HCT116 (cell line): ENCODE results near the gene PTGR1. TPM values are rescaled to one million over a fixed set of nuclear protein-coding genes. Genes with fewer than 3 reads are reported as not detected.

ENCODE experiments used
- ATAC-seq: fragments of 200-7000 bp; cut with Tn5 transposase; 2 replicates; pipeline ENCODE4 v1.9.1; 2020; ENCODE audit warnings: mild to moderate bottlenecking, moderate library complexity
- BruUV-seq: library from RNA; stranded (reverse); fragments of 400-500 nt; replicated peaks from 2 replicates; lab custom pipeline; 2021; lab: Mats Ljungman, UMichigan
- CTCF ChIA-PET: fragments of 300-600 bp; sonication (Branson Sonifier 250); formaldehyde crosslinking; loops from one replicate; lab custom pipeline; 2021; ENCODE audit warnings: antibody characterized with exemption; lab: Charles Lee
- POLR2A ChIA-PET: fragments of 300-600, 350-600 bp; sonication (Branson Sonifier 250); formaldehyde crosslinking; loops from one replicate; lab custom pipeline; 2021; ENCODE audit warnings: antibody characterized with exemption; lab: Charles Lee
- RAD21 ChIA-PET, 2 experiments: fragments of 300-600 bp; sonication (Branson Sonifier 250); formaldehyde crosslinking; loops; one replicate each; lab custom pipeline; 2023; ENCODE audit warnings: low total read pairs in 2 of 2; ENCODE audit not compliant: uncharacterized antibody in 2 of 2, unreplicated experiment in 2 of 2, low non-redundant PET in 1 of 2; lab: Charles Lee
- DNase-seq: peaks from one replicate; pipeline ENCODE4 v3.0.0-alpha.2; 2010; ENCODE audit warnings: low read depth, low spot score
- H2AFZ ChIP-seq: fragments of 200-600 bp; shearing (Covaris generic), sonication (generic); 2 replicates; pipeline ENCODE4 v1.6.1; 2017; ENCODE audit warnings: low read depth, mixed run types, mixed read lengths, antibody characterized with exemption, low read length; ENCODE audit not compliant: poor library complexity, severe bottlenecking
- H3K27ac ChIP-seq: 2 replicates; pipeline ENCODE4 v1.5.1; 2012; ENCODE audit warnings: low read depth, low read length
- H3K27me3 ChIP-seq: fragments of 200-600 bp; sonication (generic); 2 replicates; pipeline ENCODE4 v1.6.1; 2016; ENCODE audit warnings: mixed run types, low read length, mixed read lengths; ENCODE audit not compliant: insufficient read depth
- H3K36me3 ChIP-seq, 2 experiments: fragments of 200-500 bp in 1 of 2; fragments of 200-600 bp in 1 of 2; sonication (Bioruptor generic) in 1 of 2; sonication (generic) in 1 of 2; 2 replicates each; pipeline versions ENCODE4 v1.5.1 to v1.6.1; 2014 to 2016; ENCODE audit warnings: low read length in 2 of 2, inconsistent platforms in 1 of 2, mixed read lengths in 1 of 2, mixed run types in 1 of 2; ENCODE audit not compliant: insufficient read depth in 2 of 2, control insufficient read depth in 1 of 2
- H3K4me1 ChIP-seq, 2 experiments: fragments of 200-600 bp in 1 of 2; sonication (generic) in 1 of 2; 2 replicates each; pipeline versions ENCODE4 v1.5.1 to v1.6.1; 2012 to 2017; ENCODE audit warnings: low read length in 2 of 2, inconsistent platforms in 1 of 2, mild to moderate bottlenecking in 1 of 2, mixed read lengths in 1 of 2, mixed run types in 1 of 2, moderate library complexity in 1 of 2; ENCODE audit not compliant: insufficient read depth in 2 of 2, control insufficient read depth in 1 of 2
- H3K4me2 ChIP-seq: fragments of 200-600 bp; sonication (generic); 2 replicates; pipeline ENCODE4 v1.6.1; 2017; ENCODE audit warnings: mixed run types, low read length, mixed read lengths
- H3K4me3 ChIP-seq, 2 experiments: fragments of 200-600 bp in 1 of 2; sonication (generic) in 1 of 2; replicated peaks in 1 of 2; 2 replicates each; pipeline ENCODE4 v1.5.1; 2011 to 2016; ENCODE audit warnings: low read length in 2 of 2, control low read depth in 1 of 2, low read depth in 1 of 2, mild to moderate bottlenecking in 1 of 2, mixed read lengths in 1 of 2, mixed run types in 1 of 2
- H3K79me2 ChIP-seq: fragments of 200-600 bp; sonication (generic); 2 replicates; pipeline ENCODE4 v1.6.1; 2017; ENCODE audit warnings: mild to moderate bottlenecking, mixed run types, low read length, moderate library complexity, mixed read lengths; ENCODE audit not compliant: insufficient read depth
- H3K9ac ChIP-seq: fragments of 200-600 bp; sonication (generic); 2 replicates; pipeline ENCODE4 v1.6.1; 2016; ENCODE audit warnings: low read length, mixed read lengths
- H3K9me2 ChIP-seq: fragments of 200-600 bp; sonication (generic), shearing (Covaris generic); 2 replicates; pipeline ENCODE4 v1.6.1; 2017; ENCODE audit warnings: mixed run types, mild to moderate bottlenecking, moderate library complexity; ENCODE audit not compliant: insufficient read depth
- H3K9me3 ChIP-seq, 2 experiments: fragments of 200-500 bp in 1 of 2; fragments of 200-600 bp in 1 of 2; sonication (Bioruptor generic) in 1 of 2; sonication (generic) in 1 of 2; 2 replicates each; pipeline ENCODE4 v1.6.1; 2014 to 2017; ENCODE audit warnings: low read length in 2 of 2, mixed read lengths in 2 of 2, inconsistent platforms in 1 of 2, low read depth in 1 of 2, mild to moderate bottlenecking in 1 of 2, mixed run types in 1 of 2, moderate library complexity in 1 of 2; ENCODE audit not compliant: control insufficient read depth in 1 of 2, insufficient read depth in 1 of 2
- H4K20me1 ChIP-seq: fragments of 200-600 bp; sonication (generic), shearing (Covaris generic); 2 replicates; pipeline ENCODE4 v1.6.1; 2017; ENCODE audit warnings: mixed run types, mild to moderate bottlenecking, moderate library complexity; ENCODE audit not compliant: insufficient read depth
- CBX3 ChIP-seq: IDR thresholded peaks from 2 replicates; pipeline ENCODE4 v1.6.1; 2012; ENCODE audit warnings: low read depth
- CEBPB ChIP-seq: IDR thresholded peaks from 2 replicates; pipeline ENCODE4 v1.6.1; 2012; ENCODE audit warnings: low read depth
- EGR1 ChIP-seq: IDR thresholded peaks from 2 replicates; pipeline ENCODE4 v1.6.1; 2012; ENCODE audit warnings: low read depth
- ELF1 ChIP-seq: IDR thresholded peaks from 2 replicates; pipeline ENCODE4 v1.6.1; 2012; ENCODE audit warnings: low read depth, borderline replicate concordance
- EZH2 ChIP-seq: fragments of 200-600 bp; sonication (generic); IDR thresholded peaks from 2 replicates; pipeline ENCODE4 v1.6.1; 2017; ENCODE audit warnings: antibody characterized with exemption, mixed run types
- FOSL1 ChIP-seq: IDR thresholded peaks from 2 replicates; pipeline ENCODE4 v1.6.1; 2012; ENCODE audit warnings: low read depth
- JUND ChIP-seq: IDR thresholded peaks from 2 replicates; pipeline ENCODE4 v1.6.1; 2012
- MAX ChIP-seq: IDR thresholded peaks from 2 replicates; pipeline ENCODE4 v1.6.1; 2012
- POLR2A ChIP-seq: IDR thresholded peaks from 2 replicates; pipeline ENCODE4 v1.7.0; 2011; ENCODE audit warnings: borderline replicate concordance; ENCODE audit not compliant: insufficient read depth, insufficient read length; ENCODE audit errors: extremely low read depth
- RAD21 ChIP-seq: IDR thresholded peaks from 2 replicates; pipeline ENCODE4 v1.6.1; 2012; ENCODE audit warnings: low read depth, mild to moderate bottlenecking
- SP1 ChIP-seq: IDR thresholded peaks from 2 replicates; pipeline ENCODE4 v1.6.1; 2012; ENCODE audit warnings: low read depth
- SRF ChIP-seq: IDR thresholded peaks from 2 replicates; pipeline ENCODE4 v1.6.1; 2012; ENCODE audit warnings: low read depth
- TCF7L2 ChIP-seq: IDR thresholded peaks from 2 replicates; pipeline ENCODE4 v1.7.0; 2011; ENCODE audit warnings: borderline replicate concordance, inconsistent platforms; ENCODE audit not compliant: insufficient read depth, insufficient read length; ENCODE audit errors: extremely low read depth
- YY1 ChIP-seq: IDR thresholded peaks from 2 replicates; pipeline ENCODE4 v1.6.1; 2011; ENCODE audit warnings: low read length, low read depth, moderate library complexity, mild to moderate bottlenecking; ENCODE audit not compliant: insufficient replicate concordance; ENCODE audit errors: extremely low read depth
- ZBTB33 ChIP-seq: IDR thresholded peaks from 2 replicates; pipeline ENCODE4 v1.6.1; 2011; ENCODE audit warnings: mild to moderate bottlenecking, low read length, moderate library complexity; ENCODE audit not compliant: insufficient replicate concordance; ENCODE audit errors: extremely low read depth
- ZFX ChIP-seq: fragments of 450-650 bp; IDR thresholded peaks from 2 replicates; pipeline ENCODE4 v1.6.1; 2017
- intact Hi-C: fragments of 100-400 bp; cut with micrococcal nuclease; formaldehyde crosslinking; loops from 2 replicates; pipeline ENCODE4 v1.10.0; 2022
- total RNA-seq: library from RNA; stranded (reverse); gene quantifications from one replicate; pipeline ENCODE4 v1.2.1, GENCODE V29; 2021; ENCODE audit not compliant: unreplicated experiment
- TF ChIP-seq, protein P1 (sequence below): IDR thresholded peaks from 2 replicates; pipeline ENCODE4 v1.6.1; 2012
- TF ChIP-seq, protein P2 (sequence below): IDR thresholded peaks from 2 replicates; pipeline ENCODE4 v1.6.1; 2012; ENCODE audit warnings: low read depth
- TF ChIP-seq, protein P3 (sequence below), 3 experiments: fragments of 200-600 bp in 1 of 3; sonication (generic) in 1 of 3; IDR thresholded peaks in 2 of 3; conservative IDR thresholded peaks in 1 of 3; 2 replicates each; pipeline ENCODE4 v1.5.1; 2012 to 2017; ENCODE audit warnings: low read depth in 2 of 3, low read length in 2 of 3, antibody characterized with exemption in 1 of 3, borderline replicate concordance in 1 of 3, control low read depth in 1 of 3, mild to moderate bottlenecking in 1 of 3, mixed read lengths in 1 of 3, mixed run types in 1 of 3, moderate library complexity in 1 of 3; ENCODE audit not compliant: insufficient read depth in 1 of 3

PTGR1 gene
- total RNA-seq, 1 experiment from 2014 or later: 53.9 TPM

DNA sequence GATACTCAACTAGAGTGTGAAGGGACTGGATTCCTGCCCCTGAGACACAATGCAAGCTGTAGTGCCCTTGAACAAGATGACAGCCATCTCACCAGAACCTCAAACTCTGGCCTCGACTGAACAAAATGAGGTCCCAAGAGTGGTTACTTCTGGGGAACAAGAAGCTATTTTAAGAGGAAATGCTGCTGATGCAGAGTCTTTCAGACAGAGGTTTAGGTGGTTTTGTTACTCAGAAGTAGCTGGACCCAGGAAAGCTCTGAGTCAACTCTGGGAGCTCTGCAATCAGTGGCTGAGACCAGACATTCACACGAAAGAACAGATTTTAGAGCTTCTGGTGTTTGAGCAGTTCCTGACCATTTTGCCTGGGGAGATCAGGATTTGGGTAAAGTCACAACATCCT lies 72.1 kb downstream of the PTGR1 start:
- CTCF ChIA-PET: no interaction called here
- H3K4me1 ChIP-seq: peaks cover 0 to 11% of the 10 kb centered on the region in 2 experiments; a peak in 2 of 4 replicates
- peaks cover 0 to 4% of the 10 kb centered on the region in 2 experiments; a peak in 1 of 4 replicates for H3K36me3 ChIP-seq
- H3K27me3 ChIP-seq: no peaks in the 10 kb centered on the region
- no peak overlapping the region for H2AFZ ChIP-seq
- BruUV-seq: no TSS peak
- no peak for DNase-seq
- no peak overlapping the region for H3K9ac ChIP-seq
- no peak for ATAC-seq
- H3K27ac ChIP-seq: no peak overlapping the region
- TF ChIP-seq SRF: no peak
- no peak for TF ChIP-seq MAX
- TF ChIP-seq ZBTB33: no peak
- no peak for TF ChIP-seq POLR2A
- no peak for TF ChIP-seq SP1
- TF ChIP-seq, protein P1, sequence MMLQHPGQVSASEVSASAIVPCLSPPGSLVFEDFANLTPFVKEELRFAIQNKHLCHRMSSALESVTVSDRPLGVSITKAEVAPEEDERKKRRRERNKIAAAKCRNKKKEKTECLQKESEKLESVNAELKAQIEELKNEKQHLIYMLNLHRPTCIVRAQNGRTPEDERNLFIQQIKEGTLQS: no peak
- TF ChIP-seq, protein P2, sequence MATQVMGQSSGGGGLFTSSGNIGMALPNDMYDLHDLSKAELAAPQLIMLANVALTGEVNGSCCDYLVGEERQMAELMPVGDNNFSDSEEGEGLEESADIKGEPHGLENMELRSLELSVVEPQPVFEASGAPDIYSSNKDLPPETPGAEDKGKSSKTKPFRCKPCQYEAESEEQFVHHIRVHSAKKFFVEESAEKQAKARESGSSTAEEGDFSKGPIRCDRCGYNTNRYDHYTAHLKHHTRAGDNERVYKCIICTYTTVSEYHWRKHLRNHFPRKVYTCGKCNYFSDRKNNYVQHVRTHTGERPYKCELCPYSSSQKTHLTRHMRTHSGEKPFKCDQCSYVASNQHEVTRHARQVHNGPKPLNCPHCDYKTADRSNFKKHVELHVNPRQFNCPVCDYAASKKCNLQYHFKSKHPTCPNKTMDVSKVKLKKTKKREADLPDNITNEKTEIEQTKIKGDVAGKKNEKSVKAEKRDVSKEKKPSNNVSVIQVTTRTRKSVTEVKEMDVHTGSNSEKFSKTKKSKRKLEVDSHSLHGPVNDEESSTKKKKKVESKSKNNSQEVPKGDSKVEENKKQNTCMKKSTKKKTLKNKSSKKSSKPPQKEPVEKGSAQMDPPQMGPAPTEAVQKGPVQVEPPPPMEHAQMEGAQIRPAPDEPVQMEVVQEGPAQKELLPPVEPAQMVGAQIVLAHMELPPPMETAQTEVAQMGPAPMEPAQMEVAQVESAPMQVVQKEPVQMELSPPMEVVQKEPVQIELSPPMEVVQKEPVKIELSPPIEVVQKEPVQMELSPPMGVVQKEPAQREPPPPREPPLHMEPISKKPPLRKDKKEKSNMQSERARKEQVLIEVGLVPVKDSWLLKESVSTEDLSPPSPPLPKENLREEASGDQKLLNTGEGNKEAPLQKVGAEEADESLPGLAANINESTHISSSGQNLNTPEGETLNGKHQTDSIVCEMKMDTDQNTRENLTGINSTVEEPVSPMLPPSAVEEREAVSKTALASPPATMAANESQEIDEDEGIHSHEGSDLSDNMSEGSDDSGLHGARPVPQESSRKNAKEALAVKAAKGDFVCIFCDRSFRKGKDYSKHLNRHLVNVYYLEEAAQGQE: no peak
- no peak for TF ChIP-seq YY1
- no peak for TF ChIP-seq CEBPB
- TF ChIP-seq ELF1: no peak
- TF ChIP-seq TCF7L2: no peak
- no peak for TF ChIP-seq EGR1
- TF ChIP-seq CBX3: no peak
- TF ChIP-seq RAD21: no peak
- TF ChIP-seq, protein P3, sequence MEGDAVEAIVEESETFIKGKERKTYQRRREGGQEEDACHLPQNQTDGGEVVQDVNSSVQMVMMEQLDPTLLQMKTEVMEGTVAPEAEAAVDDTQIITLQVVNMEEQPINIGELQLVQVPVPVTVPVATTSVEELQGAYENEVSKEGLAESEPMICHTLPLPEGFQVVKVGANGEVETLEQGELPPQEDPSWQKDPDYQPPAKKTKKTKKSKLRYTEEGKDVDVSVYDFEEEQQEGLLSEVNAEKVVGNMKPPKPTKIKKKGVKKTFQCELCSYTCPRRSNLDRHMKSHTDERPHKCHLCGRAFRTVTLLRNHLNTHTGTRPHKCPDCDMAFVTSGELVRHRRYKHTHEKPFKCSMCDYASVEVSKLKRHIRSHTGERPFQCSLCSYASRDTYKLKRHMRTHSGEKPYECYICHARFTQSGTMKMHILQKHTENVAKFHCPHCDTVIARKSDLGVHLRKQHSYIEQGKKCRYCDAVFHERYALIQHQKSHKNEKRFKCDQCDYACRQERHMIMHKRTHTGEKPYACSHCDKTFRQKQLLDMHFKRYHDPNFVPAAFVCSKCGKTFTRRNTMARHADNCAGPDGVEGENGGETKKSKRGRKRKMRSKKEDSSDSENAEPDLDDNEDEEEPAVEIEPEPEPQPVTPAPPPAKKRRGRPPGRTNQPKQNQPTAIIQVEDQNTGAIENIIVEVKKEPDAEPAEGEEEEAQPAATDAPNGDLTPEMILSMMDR (IDR thresholded peaks at IDR 0.05 in 2 of 3, conservative IDR thresholded peaks at IDR 0.05 in 1 of 3; ENCODE audit: borderline replicate concordance in 1 of 3, insufficient read depth in 1 of 3, low read depth in 2 of 3, low read length in 2 of 3): no peak
- TF ChIP-seq FOSL1: no peak
- no peak for TF ChIP-seq EZH2
- no peak for TF ChIP-seq JUND
- no peak for TF ChIP-seq ZFX
- H4K20me1 ChIP-seq: no peaks in the 10 kb centered on the region
- no peak overlapping the region for H3K4me3 ChIP-seq
- intact Hi-C loops: no loop called here
- POLR2A ChIA-PET: no interaction called here
- H3K4me2 ChIP-seq: no peak overlapping the region
- peaks cover 7% of the 10 kb centered on the region; the same call in 1 of the 2 replicates for H3K79me2 ChIP-seq
- no peaks in the 10 kb centered on the region for H3K9me2 ChIP-seq
- RAD21 ChIA-PET: no interaction called here
- no peaks in the 10 kb centered on the region for H3K9me3 ChIP-seq
